A172 (cell line): ENCODE measurements around the gene TP53I11. TPM values are rescaled to one million over a fixed set of nuclear protein-coding genes. Genes with fewer than 3 reads are reported as not detected.

Source experiments
- DNase-seq: peaks from one replicate; pipeline ENCODE4 v3.0.0-alpha.2; 2015; ENCODE audit warnings: low spot score
- total RNA-seq: library from RNA; depleted of rRNA; stranded (reverse); fragments of >200 nt; shearing (Covaris generic); gene quantifications from 2 replicates; pipeline ENCODE4 v1.2.3, GENCODE V29; 2014

TP53I11 gene
- total RNA-seq, 1 experiment from 2014 or later, result 23.7 TPM

DNA sequence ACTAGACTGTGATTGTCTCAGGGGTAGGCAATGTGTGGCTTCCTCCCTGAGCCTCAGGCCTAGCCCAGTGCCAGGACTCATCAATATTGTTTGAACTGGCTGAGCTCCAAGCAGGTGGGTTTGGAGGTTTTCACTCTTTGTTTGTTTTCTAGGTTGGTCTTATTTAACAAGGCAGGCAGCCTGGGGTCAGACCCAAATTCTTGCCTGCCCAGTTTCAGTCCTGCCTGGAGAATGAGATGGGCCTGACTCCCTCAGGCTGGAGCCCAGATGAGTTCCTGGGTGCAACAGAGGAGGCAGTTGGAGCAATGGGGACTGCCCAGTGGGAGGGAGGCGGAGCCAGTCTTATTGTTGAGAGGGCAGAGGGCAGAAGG is 28.3 kb upstream of the TP53I11 start:
- no peak for DNase-seq

DNA sequence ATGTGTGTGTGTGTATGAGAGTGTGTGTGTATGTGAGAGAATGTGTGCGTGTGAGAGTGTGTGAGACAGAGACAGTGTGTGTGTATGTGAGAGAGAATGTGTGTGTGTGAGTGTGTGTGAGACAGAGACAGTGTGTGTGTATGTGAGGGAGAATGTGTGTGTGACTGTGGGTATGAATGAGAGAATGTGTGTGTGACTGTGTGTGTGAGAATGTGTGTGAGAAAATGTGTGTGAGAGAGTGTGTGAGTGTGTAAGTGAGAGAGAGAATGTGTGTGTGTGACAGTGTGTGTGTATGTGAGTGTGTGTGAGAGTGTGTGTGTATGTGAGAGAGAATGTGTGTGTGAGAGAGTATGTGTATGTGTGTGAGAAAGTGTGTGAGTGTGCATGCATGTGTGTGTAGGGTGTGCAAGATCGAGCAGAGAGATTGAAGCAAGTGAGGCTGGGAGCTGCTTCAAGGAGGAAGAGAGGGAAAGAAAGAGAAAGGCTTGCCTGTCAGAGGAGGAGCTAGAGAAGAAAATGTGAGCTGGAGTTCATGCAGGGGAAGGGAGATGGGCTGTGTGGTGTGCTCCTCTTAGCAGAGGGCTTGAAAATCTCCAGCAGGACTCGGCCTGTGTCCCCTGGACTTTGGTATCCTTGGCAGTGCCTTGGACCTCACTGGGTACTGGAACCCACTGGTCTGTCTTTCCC is 27.7 kb upstream of the TP53I11 start:
- peak; percentile 13 for DNase-seq

DNA sequence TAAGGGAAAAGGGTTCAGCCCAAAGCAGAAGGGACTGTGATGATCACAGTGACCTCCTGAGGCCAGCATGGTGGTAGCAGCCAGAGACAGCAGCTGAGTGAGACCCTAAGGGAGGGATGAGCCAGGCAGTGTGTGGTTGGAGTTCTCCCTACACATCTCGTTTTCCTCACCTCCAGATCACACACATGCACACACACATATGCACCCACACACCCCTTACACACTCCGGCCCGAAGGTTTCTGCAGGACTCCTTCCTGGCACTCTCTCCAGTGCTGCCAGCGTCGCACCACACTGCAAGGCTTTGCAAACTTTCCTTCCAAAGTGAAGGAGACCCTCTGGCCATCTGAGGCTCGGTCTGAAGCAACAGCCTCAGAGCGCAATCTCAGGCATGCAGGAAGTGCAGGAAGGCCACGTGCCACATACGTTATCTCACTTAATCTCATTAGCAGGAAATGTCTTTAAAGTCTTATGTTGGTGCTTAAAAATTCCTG is 26.9 kb upstream of the TP53I11 start:
- DNase-seq, result peak; percentile 42

DNA sequence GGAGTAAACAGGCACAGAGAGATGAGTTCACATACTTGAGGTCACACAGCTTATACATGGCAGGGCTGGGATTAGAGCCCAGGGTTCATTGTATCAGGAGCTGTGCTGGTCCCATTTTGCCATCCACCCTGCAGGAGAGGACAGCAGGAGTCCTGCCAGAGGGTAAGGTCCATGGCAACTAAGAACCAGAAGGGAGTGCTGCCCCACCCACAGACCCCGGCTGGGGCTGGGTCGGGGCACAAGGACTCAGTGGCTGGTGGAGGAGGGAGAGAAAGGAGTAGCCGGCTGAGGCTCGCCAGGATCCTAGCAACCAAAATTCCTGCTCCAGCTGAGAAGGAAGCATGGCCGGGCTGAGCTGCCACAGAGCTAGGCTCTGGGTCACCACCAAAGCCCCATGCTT is 25.9 kb upstream of the TP53I11 start:
- DNase-seq, result no peak

DNA sequence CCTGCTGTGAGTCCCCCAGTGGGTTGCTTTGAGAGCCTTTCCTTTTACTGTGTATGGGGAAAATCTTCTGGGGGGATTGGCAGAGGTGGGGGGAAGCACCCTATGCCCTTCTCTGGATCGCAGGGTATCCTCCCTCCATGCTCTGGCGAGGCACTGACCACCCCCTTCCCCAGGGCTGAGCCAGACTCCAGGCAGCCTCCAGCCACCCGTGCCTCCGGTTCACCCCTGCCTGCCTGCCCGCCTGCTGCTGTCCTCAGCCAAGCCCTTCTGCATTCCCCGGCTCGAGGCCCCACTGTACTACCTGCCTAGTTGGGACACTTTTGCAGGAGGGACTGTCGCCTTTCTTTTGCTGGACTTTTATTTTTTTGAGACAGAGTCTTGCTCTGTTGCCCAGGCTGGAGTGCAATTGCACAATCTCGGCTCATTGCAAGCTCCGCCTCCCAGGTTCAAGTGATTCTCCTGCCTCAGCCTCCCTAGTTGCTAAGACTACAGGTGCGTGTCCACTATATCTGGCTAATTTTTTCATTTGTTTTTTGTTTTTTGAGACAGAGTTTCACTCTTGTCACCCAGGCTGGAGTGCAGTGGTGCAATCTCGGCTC is 23.8 kb upstream of the TP53I11 start:
- DNase-seq, result no peak

DNA sequence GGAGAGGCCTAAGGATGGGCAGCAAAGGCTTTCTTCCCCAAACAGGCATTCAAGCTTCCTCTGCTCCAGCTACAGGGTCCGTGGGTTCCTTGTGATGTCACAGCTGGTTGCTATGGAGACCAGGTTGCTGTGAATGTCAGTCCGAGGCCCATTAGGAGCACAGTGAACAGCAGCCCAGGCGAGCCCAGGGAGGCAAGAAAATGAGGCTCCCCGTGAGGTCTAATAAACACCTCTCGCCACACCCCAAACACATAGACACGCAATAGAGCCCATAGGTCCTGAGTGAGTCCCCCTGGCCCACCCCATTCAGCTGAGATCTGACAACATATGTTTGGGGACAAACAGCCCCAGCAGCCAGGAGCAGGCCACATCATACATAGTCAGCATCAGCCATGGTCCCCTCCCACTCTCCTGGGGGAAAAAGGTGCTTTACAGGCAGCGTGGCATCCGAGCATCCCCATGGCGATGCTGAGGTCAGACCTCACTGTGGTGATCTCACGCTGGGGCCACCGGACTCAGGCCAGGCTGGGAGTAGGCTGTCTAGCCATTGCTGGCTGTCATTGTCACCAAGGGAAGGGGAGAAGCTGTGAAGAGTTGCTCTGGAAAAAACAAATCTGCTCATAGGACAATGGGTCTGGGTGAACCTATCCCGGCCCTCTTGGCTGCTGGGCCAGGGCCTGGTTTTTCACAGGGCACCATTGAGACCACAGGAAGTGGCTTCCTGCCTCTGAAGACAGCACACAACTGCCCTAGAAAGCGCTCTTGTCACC is 23.1 kb upstream of the TP53I11 start:
- DNase-seq, result peak; percentile 42

DNA sequence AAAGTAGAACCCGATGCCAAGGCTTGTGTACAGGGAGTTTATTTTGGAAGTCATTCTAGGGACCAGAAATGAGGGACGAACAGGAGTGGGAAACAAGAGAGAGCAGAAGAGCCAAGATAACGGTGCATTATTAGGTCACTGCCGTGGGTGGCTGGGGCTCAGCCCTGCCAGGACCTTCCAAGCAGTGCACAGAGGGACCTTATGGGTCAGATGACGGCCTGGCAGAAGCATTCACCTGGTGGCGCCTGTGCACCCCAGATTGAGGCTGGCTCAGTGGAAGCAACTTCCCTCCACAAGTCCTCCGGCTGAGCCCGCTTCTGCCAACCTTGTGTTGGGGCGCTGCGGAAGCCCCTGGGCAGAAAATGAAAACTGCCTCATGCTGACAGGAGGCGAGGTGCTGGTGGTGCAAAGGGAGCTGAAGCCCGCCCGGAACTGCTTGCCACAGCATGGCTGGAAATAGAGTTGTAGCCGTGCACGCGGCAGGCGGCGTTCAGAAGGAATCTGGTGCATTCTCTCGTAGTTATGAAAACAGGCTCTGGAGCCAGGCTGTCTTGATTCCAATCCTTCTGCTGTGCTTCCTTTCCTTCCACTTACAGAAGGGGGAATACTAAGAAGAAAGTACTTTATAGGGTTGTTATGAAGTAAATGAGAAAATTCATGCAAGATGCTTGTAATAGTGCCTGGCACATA is 22.2 kb upstream of the TP53I11 start:
- no peak for DNase-seq

DNA sequence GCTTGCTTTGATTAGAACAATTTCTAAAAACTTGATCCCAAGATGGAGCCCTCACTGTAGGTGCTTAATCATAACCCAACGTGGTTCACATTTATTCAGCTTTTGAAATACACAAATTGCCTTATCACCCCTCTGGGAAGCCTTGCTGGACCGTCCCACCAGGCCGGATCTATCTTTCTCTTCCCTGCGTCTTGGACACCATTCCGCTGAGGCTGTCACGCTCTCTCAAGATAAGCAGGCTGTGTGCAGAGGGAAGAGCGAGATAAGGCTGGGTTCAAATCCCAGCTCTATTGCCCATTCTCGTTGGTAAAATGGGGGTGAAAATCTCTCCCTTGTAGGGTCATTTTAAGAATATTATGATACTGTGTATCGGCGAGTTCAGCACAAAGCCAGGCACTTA is 20.5 kb upstream of the TP53I11 start:
- DNase-seq, result no peak

DNA sequence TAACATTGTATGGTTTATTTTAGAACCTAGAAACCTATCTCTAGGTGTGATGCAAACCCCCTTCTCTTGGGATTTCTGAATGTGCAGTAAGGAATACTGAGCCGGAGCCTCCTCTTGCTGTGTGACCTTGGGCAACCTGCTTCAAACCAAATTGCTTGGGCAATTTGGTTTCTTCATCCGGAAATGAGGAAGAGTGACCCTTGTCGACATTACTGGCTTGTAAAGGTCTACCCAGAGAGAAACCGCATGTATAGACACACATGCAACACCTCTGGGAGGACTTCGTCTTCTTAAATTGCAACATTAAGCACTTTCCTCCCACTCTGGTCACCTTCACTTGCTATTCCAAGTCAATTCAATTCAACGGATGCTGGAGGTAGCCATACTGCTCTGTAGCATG is 19.6 kb upstream of the TP53I11 start:
- DNase-seq, result no peak

DNA sequence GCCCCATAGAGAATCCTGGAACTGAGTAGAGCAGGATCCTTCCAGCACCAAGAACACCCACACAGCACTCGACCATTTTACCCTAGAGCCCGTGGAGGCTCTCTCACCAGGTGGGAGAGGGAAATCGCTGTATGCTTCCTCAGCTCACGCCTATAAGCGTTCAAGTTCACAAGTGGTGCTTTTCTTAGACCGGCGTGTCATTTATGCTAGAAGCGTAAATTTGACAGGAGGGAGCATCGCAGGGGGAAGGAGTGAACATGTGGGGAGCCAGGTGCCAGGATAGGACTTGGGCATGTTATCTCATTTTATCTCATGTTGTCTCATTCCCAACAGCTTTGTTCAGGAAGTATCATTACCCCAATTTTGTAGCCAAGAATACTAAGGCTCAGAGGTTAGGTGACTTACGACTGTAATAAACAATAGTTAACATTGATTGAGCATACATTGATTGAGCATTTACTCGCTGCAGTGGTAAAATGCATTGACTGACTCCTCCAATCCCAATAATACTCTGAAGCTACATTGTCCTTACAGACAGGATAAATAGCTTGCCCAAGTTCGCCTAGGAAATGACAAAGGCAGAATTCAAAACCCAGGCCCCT is 19.1 kb upstream of the TP53I11 start:
- DNase-seq, result no peak

DNA sequence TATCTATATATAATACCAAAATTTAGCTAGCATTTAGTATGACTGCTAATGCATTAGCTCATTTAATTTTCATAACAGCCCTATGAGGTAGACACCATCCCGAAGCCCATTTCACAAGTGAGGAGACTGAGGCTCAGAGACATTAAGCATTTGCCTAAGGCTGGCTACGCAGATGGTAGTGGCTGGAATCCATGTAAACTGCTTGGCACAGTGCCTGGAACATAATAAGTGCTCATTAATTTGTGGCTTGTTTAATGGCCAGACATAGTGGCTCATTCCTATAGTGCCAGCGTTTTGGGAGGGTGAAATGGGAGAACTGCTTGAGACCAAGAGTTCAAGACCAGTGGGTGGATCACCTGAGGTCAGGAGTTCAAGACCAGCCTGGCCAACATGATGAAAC is 17.8 kb upstream of the TP53I11 start:
- no peak for DNase-seq

DNA sequence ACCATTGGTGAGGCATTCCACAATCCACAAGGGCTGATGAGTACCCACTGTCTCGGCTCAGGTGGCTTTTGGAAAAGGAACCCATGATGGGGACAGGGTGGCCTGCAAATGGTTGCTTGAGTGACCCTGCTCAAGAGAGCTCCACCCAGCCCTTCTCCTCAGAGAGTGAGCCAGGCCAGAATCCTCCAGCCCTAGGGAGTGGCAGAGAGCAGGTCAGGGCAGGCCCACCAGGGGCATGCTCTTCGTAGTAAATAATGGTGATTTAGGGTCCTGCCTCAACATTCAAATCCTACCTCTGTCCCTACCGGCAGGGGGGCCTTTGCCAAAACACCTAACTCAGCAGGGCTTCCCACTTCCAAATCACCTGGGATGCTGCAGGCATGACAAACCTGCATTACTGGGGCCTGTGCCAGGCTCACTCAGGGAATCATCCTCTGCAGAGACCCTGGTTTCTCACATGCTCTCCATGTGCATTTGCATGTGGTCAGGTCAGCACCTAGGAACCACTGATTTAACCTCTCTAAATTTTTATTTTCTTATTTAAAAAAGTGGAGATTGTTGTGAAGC is 17.3 kb upstream of the TP53I11 start:
- no peak for DNase-seq

DNA sequence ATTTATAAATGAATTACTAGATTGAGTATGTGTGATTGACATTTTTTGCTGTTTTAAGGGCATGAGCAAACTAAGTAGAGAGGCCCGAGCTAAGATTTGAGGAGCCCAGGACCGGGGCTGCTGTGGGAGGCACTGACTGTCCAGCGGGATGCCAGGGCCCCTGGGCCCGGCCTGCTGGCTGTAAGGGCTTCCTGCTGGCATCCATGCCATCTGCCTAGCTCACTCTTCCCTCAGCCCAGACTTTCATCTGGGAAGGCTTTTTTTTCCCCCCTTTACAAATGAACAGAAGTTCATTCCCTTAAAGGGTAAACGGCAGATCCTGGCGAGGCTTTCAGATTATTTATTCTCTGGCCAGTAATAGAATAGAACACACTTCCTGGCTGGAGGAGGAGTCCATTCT is 16.0 kb upstream of the TP53I11 start:
- DNase-seq, result no peak

DNA sequence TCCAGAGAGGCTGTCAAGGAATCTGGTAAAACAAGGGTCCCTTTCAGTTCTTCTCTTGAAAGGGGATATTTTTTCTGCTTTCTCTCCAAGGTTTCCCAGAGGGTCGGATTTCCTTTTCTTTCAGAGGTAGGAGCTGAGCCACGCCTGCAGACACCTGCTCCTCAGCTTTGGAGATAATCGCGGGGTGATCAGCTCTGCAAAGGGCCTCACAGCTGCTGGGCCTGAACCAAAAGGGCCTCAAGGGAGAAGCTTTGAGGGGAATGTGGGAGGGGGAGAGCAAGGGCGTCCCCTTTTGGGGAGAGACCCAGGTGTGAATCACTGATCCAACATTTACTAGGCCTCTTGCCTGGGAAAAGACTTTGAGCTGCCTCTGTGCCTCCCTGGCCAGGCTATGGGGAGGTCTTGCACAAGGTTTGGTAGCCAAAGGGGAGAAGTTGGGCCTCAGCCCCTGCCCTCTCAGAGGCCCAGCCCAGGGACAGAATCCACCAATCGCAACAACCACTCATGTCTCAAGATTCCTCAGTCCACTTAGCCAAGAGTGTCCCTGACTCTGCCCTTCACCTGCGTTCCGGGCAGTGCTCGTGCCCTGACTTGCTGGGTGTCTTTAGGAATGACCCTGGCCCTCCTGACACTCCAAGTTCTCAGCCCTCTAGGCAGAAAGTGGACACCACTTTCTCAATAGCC is 14.0 kb upstream of the TP53I11 start:
- no peak for DNase-seq

DNA sequence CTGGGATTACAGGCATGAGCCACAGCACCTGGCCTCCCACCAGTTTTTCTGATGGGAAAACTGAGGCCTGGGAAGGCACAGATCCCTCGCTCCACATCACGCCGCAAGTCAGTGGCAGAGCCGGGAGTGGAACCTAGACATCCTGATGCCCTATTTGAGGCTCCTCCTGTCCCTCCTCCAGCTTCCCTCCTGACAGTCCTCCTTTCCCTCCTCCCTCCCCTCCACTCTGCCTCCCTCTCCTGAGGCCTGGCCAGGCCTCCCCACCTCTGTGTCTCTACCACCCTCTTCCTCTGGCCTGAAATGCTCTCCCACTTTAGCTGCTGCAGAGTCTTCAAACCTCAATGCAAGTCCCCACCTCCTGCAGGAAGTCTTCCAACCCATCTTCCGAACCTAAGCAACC is 13.3 kb upstream of the TP53I11 start:
- no peak for DNase-seq

DNA sequence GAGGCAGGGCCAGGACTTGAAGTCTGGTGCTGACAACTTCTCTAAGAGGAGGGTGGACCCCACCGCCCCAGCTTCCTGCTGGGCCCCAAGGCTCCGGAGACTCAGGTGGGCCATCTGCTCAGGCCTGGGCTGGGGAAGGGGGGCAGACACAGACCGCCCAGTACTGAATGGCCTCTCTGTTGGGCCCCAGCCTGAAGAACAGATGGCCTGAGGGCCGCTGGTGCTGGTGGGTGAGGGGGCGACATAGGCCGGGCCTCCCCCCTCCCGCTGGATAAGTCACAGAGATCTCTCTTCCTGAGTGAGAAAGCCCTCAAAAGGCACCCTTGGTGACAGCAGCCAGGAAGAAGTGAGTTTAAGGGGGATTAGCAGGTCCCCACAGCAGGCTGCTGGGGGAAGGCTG is 12.5 kb upstream of the TP53I11 start:
- no peak for DNase-seq

DNA sequence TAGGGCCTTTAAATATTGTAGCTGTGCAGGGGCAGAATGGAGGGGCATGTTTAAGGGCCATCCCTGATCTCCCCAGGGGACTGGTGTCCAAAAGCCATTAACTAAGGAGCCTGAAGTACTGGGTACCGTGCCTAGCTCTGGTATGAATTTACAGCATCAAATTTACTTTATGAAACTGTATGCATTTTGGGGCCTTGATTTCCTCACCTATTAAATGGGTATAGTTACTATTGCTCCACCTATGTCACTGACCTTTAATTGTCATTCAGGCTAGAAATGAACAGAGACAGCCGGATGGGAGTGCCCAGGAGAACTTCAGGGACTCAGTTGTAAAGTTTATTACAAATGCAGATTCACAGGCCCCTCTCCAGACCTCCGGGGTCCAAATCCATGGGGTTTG is 11.8 kb upstream of the TP53I11 start:
- no peak for DNase-seq

DNA sequence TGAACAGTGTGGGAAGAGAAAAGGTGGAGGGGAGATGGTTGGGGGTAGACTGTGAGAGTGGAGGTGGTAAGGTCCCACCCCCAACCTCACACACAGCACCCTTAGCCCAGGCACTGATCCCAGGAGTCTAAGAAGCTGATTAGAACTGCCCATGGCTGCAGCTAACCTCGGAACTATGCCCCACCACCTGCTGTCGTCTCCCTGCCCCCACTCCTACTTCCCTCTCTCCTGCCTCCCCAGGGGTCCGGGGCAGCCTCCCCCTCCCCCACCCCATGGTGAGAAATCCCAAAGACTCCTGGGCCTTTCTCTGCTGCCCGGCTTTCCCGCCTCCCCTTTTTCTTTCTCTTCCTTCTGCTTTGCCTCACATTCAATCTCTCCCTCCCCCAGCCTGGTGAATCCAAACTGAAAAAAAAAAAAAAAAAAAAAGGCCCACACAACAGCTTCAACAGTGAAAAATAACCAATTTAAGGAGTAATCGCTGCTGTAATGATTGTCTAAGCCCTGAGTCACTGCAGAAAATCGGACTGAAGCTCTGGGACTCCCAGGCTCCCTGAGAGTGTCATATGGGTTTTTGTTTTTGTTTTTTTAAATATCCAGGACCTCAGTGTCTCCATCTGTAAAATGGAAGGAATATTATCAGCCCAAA is 9.6 kb upstream of the TP53I11 start:
- DNase-seq, result no peak

DNA sequence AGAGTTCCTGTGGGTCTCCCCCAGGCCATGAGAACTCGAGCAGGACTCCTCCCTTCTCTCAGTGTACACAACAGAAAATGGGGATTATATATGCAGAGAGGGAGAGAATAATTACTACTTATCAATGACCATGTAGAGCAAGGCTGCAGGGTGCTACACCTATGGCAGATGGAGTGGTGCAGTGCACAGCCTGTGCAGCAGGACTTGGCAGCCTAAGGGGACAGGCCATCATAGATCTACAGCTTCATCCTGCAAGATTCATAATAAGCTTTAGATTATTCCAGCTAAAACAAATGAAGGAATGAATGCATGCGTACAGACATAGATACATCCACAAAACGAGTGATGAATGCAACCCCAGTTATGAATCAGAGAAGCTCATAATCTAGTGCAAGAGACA is 8.4 kb upstream of the TP53I11 start:
- DNase-seq, result no peak

DNA sequence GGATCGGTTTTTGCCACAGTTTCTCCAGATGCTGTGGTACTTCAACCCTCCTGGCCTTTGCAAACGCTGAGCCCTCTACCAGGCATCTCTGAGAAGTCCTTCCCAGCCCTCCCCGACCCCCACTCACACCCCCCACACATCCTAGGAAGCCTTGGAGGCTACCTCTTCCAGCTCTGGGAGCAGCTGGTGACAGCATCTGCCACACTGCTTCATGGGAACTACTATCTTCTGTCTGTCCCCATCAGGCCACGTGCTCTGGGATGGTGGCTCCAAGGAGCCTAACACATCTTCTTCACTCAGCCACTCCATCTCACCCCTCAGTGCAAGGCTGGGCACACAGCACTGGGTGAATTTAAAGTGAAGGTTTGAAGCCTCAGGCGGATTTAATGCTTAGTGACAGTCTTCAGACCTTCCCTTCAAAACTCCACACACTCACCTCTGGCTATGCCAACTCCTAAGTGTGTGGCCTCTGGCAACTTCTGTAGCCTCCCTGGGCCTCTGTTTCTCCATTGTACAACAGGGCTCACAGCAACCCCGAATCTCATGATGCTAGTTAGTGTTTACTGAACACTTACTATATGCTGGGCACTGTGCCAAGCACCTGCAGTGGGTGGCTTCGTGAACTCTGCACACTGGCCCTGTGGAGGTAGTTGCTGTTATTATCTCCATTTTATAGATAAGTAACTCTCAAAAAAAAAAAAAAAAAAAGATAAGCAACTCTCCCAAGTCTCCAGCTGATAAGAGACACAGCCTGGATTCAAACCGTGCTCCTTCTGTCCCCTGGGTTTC is 7.3 kb upstream of the TP53I11 start:
- DNase-seq, result no peak
